ENCODE measurements around the gene CCDC92. TPM values are rescaled to one million over a fixed set of nuclear protein-coding genes. Genes with fewer than 3 reads are reported as not detected.

Gene CCDC92
- total RNA-seq, 4 donors from 2014 or later = 7.4 to 67.3 (median 32.8) TPM

DNA sequence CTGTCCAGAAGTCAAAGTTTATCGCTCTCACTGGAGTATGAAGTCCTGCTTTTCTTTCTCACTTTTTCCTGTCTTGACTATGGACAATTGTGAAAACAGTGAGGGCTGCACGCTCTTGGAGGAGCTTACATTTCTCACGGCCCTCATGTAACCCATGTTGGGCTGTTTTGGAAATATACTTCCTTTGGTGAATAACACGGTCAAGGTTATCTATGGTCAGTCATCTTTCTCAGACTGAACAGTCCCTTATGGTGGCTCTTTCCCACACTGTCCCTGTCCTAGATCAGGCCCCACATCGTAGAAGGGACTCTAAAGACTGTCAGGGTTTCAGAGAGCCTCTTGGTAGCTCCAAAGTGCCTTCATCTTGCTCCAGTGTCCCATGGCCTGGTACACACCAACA lies 7.2 kb downstream of the CCDC92 start:
- Histone ChIP-seq H3K27me3 (no peaks in the 10 kb centered on the region), H3K36me3 (no peaks in the 10 kb centered on the region), H3K9me3 (no peaks in the 10 kb centered on the region), H3K4me3 (no peak overlapping the region), H3K27ac (no peak overlapping the region), H3K4me1 (no peaks in the 10 kb centered on the region)
- intact Hi-C loops (cut with DNase I; ENCODE audit: low total_unique reads) = no loop called here
- no peak for TF ChIP-seq POLR2A (IDR thresholded peaks at IDR 0.05)
- TF ChIP-seq, protein P1, sequence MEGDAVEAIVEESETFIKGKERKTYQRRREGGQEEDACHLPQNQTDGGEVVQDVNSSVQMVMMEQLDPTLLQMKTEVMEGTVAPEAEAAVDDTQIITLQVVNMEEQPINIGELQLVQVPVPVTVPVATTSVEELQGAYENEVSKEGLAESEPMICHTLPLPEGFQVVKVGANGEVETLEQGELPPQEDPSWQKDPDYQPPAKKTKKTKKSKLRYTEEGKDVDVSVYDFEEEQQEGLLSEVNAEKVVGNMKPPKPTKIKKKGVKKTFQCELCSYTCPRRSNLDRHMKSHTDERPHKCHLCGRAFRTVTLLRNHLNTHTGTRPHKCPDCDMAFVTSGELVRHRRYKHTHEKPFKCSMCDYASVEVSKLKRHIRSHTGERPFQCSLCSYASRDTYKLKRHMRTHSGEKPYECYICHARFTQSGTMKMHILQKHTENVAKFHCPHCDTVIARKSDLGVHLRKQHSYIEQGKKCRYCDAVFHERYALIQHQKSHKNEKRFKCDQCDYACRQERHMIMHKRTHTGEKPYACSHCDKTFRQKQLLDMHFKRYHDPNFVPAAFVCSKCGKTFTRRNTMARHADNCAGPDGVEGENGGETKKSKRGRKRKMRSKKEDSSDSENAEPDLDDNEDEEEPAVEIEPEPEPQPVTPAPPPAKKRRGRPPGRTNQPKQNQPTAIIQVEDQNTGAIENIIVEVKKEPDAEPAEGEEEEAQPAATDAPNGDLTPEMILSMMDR (IDR thresholded peaks at IDR 0.05) = no peak
- DNase-seq = no peak

- Histone ChIP-seq H3K36me3 (no peaks in the 10 kb centered on the region), H3K27ac (no peak overlapping the region), H3K4me1 (no peaks in the 10 kb centered on the region), H3K27me3 (no peaks in the 10 kb centered on the region), H3K4me3 (no peak overlapping the region), H3K9me3 (no peaks in the 10 kb centered on the region)
- TF ChIP-seq, protein P1 (IDR thresholded peaks at IDR 0.05) = no peak
- no peak for TF ChIP-seq POLR2A (IDR thresholded peaks at IDR 0.05)
- intact Hi-C loops (cut with DNase I; ENCODE audit: low total_unique reads) = no loop called here
- no peak for DNase-seq
These were observed 8.8 kb downstream of the CCDC92 start for GRCh38 chr12:123963821-123964220.

GRCh38 chr12:123962513-123962912 lies 10.1 kb downstream of the CCDC92 start:
- Histone ChIP-seq H3K27me3 (no peaks in the 10 kb centered on the region), H3K36me3 (no peaks in the 10 kb centered on the region), H3K4me3 (no peak overlapping the region), H3K4me1 (no peaks in the 10 kb centered on the region), H3K27ac (no peak overlapping the region), H3K9me3 (no peaks in the 10 kb centered on the region)
- DNase-seq = no peak
- intact Hi-C loops (cut with DNase I; ENCODE audit: low total_unique reads) = no loop called here
- TF ChIP-seq, protein P1 (IDR thresholded peaks at IDR 0.05) = no peak
- TF ChIP-seq POLR2A (IDR thresholded peaks at IDR 0.05) = no peak

- H3K9me3 ChIP-seq = no peaks in the 10 kb centered on the region
- no peaks in the 10 kb centered on the region for H3K27me3 ChIP-seq
- no peak for DNase-seq
- intact Hi-C loops (cut with DNase I; ENCODE audit: low total_unique reads) = no loop called here
- no peak overlapping the region for H3K4me3 ChIP-seq
- no peak overlapping the region for H3K27ac ChIP-seq
- TF ChIP-seq POLR2A (IDR thresholded peaks at IDR 0.05) = no peak
- TF ChIP-seq, protein P1 (IDR thresholded peaks at IDR 0.05) = no peak
- no peaks in the 10 kb centered on the region for H3K36me3 ChIP-seq
- H3K4me1 ChIP-seq = no peaks in the 10 kb centered on the region
These were observed 10.9 kb downstream of the CCDC92 start for GRCh38 chr12:123961585-123962345.

DNA sequence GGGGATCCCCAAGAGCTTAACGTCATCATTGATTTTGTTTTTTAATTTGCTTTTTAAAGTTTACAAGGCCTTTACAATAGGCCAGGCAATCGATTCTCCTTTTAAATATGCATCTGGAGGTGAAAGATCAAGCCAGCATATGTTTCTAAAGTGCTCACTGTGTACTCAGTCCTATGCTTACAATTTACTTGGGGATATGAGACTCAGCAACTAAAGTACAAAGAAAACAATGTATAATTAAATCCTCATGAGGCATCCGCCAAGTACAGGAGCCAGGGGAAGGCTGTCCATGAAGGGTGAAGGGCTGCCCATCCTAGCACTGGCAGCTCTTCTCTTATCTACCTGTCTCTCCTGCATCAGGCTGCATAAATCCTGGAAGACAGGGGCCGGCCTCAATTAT lies 11.8 kb downstream of the CCDC92 start:
- intact Hi-C loops (cut with DNase I; ENCODE audit: low total_unique reads) = no loop called here
- H3K4me3 ChIP-seq = no peak overlapping the region
- no peaks in the 10 kb centered on the region for H3K4me1 ChIP-seq
- H3K27ac ChIP-seq = no peak overlapping the region
- no peaks in the 10 kb centered on the region for H3K9me3 ChIP-seq
- DNase-seq = no peak
- no peaks in the 10 kb centered on the region for H3K36me3 ChIP-seq
- no peaks in the 10 kb centered on the region for H3K27me3 ChIP-seq
- no peak for TF ChIP-seq POLR2A (IDR thresholded peaks at IDR 0.05)
- TF ChIP-seq, protein P1 (IDR thresholded peaks at IDR 0.05) = no peak

Data from uterus (tissue), 4 donors.